Kidney (tissue), 14 donors: ENCODE results near the gene DNPH1. TPM values are rescaled to one million over a fixed set of nuclear protein-coding genes. Genes with fewer than 3 reads are reported as not detected.

Source experiments
- DNase-seq, 5 donors: peaks; one replicate each; pipeline ENCODE4 v3.0.0-alpha.2; 2013 to 2020
- FAIRE-seq: peaks from 2 replicates; lab custom pipeline; 2012; peaks lifted over from hg19 to GRCh38; lab: Jason Lieb, UNC
- H3K27ac ChIP-seq, 2 donors: one replicate each; pipeline ENCODE4 v1.7.0; 2013; ENCODE audit warnings: low read depth in 2 of 2, low read length in 2 of 2, inconsistent platforms in 1 of 2
- H3K27me3 ChIP-seq: one replicate; pipeline ENCODE4 v1.7.1; 2013; ENCODE audit warnings: low read length, inconsistent platforms; ENCODE audit not compliant: control insufficient read depth, insufficient read depth
- H3K36me3 ChIP-seq, 3 donors: one replicate each; pipeline versions ENCODE4 v1.7.0 to v1.7.1; 2013; ENCODE audit warnings: low read length in 3 of 3, control low read depth in 1 of 3, inconsistent platforms in 1 of 3; ENCODE audit not compliant: insufficient read depth in 3 of 3, control insufficient read depth in 2 of 3
- H3K4me1 ChIP-seq, 3 donors: one replicate each; pipeline versions ENCODE4 v1.7.0 to v1.7.1; 2013; ENCODE audit warnings: low read length in 3 of 3, inconsistent platforms in 1 of 3, low read depth in 1 of 3; ENCODE audit not compliant: control insufficient read depth in 2 of 3, insufficient read depth in 2 of 3
- H3K4me3 ChIP-seq, 3 donors: one replicate each; pipeline versions ENCODE4 v1.7.0 to v1.8.1; 2013; ENCODE audit warnings: low read length in 3 of 3, control low read depth in 1 of 3, inconsistent platforms in 1 of 3
- H3K9ac ChIP-seq, 3 donors: one replicate each; pipeline versions ENCODE4 v1.7.0 to v1.7.1; 2013; ENCODE audit warnings: low read length in 3 of 3, control low read depth in 1 of 3, inconsistent platforms in 1 of 3
- H3K9me3 ChIP-seq, 3 donors: one replicate each; pipeline versions ENCODE4 v1.7.0 to v1.7.1; 2013; ENCODE audit warnings: low read length in 3 of 3, control low read depth in 1 of 3, inconsistent platforms in 1 of 3; ENCODE audit not compliant: control insufficient read depth in 2 of 3, insufficient read depth in 1 of 3
- CTCF ChIP-seq: IDR thresholded peaks from 3 replicates; pipeline ENCODE4 v1.5.1; 2012; ENCODE audit warnings: mild to moderate bottlenecking, moderate library complexity, borderline replicate concordance; ENCODE audit not compliant: insufficient read depth; ENCODE audit errors: extremely low read depth
- intact Hi-C: fragments of 100-400 bp; cut with DNase I; formaldehyde crosslinking; loops from one replicate; pipeline ENCODE4 v1.11.1; 2022
- polyA plus RNA-seq: library from polyadenylated mRNA; stranded (reverse); fragments of 350-450 nt; fragmentation: Illumina TruSeq; extraction: RNeasy Lipid Tissue Mini Kit (QIAGEN cat#74804); gene quantifications from one replicate; pipeline ENCODE4 v1.2.3, GENCODE V29; 2014; ENCODE audit warnings: low read depth, low replicate concordance; ENCODE audit not compliant: insufficient read depth
- total RNA-seq: library from RNA; stranded (reverse); fragmentation: NEBNext Ultra II Directional; extraction: Animal tissue kit (Norgen Biotek cat#: 25700); gene quantifications from one replicate; pipeline ENCODE4 v1.2.1, GENCODE V29; 2021
- donor health status: control.
- donor health status: control.
- donor health status: control.
- donor health status: control.
- donor health status: control.
- donor health status: DM: yes; HTN: yes; CAD: no.
- donor health status: Normal renal cell carcinoma (clear cell type).

DNPH1 gene
- total and polyA plus RNA-seq, 2 donors from 2014 or later, result 74.3 to 373 TPM

GRCh38 chr6:43205849-43206248, 23.4 kb downstream of the DNPH1 start:
- Histone ChIP-seq H3K4me3 (no peak overlapping the region), H3K27me3 (no peaks in the 10 kb centered on the region), H3K36me3 (peaks cover 0 to 9% (median 1%) of the 10 kb centered on the region in 3 donors), H3K9me3 (no peaks in the 10 kb centered on the region), H3K27ac (no peak overlapping the region), H3K4me1 (no peaks in the 10 kb centered on the region), H3K9ac (no peak overlapping the region)
- TF ChIP-seq CTCF, result no peak
- DNase-seq (peak in 1 of 5 donors; percentile 25), FAIRE-seq (no peak)
- intact Hi-C loops, result no loop called here

- peaks cover 0 to 11% (median 7%) of the 10 kb centered on the region in 3 donors for H3K36me3 ChIP-seq
- no peak overlapping the region for H3K27ac ChIP-seq
- no peak overlapping the region for H3K4me3 ChIP-seq
- H3K4me1 ChIP-seq, result no peaks in the 10 kb centered on the region
- no peak overlapping the region for H3K9ac ChIP-seq
- TF ChIP-seq CTCF, result no peak
- H3K9me3 ChIP-seq, result no peaks in the 10 kb centered on the region
- no peaks in the 10 kb centered on the region for H3K27me3 ChIP-seq
- intact Hi-C loops, result no loop called here
- FAIRE-seq, result no peak
- peak in 1 of 5 donors; percentile 16 for DNase-seq
Measured at GRCh38 chr6:43204271-43205105, 24.8 kb downstream of the DNPH1 start.

GRCh38 chr6:43203718-43204095, 25.6 kb downstream of the DNPH1 start:
- DNase-seq (peak in 1 of 5 donors; percentile 19), FAIRE-seq (no peak)
- intact Hi-C loops, result no loop called here
- Histone ChIP-seq H3K27me3 (no peaks in the 10 kb centered on the region), H3K9ac (no peak overlapping the region), H3K9me3 (no peaks in the 10 kb centered on the region), H3K27ac (no peak overlapping the region), H3K4me1 (no peaks in the 10 kb centered on the region), H3K4me3 (no peak overlapping the region), H3K36me3 (peaks cover 0 to 12% (median 7%) of the 10 kb centered on the region in 3 donors)
- no peak for TF ChIP-seq CTCF
